GM12864 (cell line): ENCODE data around the gene CHTF18.

Source experiments
- DNase-seq: peaks from one replicate; pipeline ENCODE4 v3.0.0-alpha.2; 2011; ENCODE audit warnings: low read depth
- H3K4me3 ChIP-seq: 2 replicates; pipeline ENCODE4 v1.5.1; 2011; ENCODE audit warnings: mild to moderate bottlenecking, low read depth, low read length, control low read depth
- TF ChIP-seq, protein P1 (sequence below): IDR thresholded peaks from 2 replicates; pipeline ENCODE4 v1.5.1; 2011; ENCODE audit warnings: low read depth, mild to moderate bottlenecking, moderate library complexity, low read length, control low read depth, inconsistent platforms; ENCODE audit errors: missing control alignments

The CHTF18 gene

DNA sequence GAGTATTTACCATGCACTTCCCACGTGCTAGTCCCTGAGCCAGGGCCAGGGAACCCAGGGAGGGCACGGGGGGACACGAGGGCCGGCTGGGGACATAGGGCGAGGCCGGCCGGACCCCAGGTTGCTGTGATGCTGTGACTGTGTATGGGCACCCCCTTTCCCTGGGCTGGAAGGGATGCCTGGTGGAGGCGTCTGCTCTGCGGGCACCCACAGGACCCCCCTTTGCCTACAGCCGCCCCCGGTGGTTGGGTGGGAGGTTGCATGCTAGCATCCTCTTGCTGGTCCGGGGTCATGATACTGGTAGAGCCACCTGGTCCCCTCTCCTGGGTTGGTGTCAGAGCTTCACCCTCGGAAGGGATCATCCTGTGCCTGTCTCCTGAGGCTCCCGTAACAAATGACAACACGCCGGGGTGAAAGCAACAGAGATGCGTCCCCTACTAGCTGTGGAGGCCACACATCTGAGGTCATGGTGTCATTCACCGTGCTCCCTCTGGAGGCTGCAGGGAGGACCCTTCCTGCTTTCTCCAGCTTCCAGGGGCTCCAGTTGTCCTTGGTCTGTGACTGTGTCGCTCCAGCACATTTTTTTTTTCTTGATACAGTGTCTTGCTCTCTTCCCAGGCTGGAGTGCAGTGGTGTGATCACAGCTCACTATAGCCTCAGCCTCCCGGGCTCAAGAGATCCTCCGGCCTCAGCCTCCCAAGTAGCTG is 44.5 kb upstream of the CHTF18 start:
- TF ChIP-seq, protein P1, sequence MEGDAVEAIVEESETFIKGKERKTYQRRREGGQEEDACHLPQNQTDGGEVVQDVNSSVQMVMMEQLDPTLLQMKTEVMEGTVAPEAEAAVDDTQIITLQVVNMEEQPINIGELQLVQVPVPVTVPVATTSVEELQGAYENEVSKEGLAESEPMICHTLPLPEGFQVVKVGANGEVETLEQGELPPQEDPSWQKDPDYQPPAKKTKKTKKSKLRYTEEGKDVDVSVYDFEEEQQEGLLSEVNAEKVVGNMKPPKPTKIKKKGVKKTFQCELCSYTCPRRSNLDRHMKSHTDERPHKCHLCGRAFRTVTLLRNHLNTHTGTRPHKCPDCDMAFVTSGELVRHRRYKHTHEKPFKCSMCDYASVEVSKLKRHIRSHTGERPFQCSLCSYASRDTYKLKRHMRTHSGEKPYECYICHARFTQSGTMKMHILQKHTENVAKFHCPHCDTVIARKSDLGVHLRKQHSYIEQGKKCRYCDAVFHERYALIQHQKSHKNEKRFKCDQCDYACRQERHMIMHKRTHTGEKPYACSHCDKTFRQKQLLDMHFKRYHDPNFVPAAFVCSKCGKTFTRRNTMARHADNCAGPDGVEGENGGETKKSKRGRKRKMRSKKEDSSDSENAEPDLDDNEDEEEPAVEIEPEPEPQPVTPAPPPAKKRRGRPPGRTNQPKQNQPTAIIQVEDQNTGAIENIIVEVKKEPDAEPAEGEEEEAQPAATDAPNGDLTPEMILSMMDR = no peak
- DNase-seq = no peak

DNA sequence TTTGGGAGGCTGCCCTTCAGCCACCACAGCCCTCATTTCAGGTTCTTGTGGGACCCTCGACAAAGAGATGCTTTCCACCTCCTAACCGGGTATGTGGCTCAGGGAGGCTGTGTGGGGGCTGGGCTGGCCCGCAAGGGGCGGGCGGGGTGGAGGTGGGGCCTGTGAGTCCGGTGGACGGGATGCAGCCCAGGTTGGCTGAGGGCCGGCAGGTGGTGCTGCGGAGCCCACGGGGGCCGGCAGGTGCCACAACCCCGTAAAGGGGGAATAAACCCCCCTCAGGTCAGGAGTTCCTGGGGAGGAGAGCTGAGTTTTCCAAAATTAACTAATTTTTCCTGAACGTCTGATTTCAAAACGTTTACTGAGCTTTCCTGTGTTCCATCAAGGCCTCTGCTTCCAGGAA is 42.7 kb upstream of the CHTF18 start:
- DNase-seq = no peak
- no peak overlapping the region for H3K4me3 ChIP-seq
- TF ChIP-seq, protein P1 = peak; percentile 52

More for the DNA sequence above, 44.5 kb upstream of the CHTF18 start:
- no peak overlapping the region for H3K4me3 ChIP-seq

DNA sequence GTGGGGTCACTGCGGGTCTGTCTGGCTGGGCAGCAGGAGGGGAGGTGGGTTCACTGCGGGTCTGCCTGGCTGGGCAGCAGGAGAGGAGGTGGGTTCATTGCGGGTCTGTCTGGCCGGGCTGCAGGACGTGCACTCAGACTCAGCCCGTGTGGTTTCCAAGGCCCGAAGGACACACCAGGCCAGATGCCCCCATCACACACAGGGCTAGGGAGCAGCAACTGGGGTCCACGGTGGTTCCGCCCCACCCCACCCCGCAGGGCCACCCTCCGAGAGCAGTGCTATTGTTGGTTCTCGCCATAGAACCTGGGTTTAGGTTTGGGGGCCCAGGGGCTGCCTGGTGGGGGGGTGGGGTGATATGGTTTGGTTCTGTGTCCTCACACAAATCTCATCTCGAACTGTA is 41.8 kb upstream of the CHTF18 start:
- no peak overlapping the region for H3K4me3 ChIP-seq
- no peak for DNase-seq
- TF ChIP-seq, protein P1 = no peak

DNA sequence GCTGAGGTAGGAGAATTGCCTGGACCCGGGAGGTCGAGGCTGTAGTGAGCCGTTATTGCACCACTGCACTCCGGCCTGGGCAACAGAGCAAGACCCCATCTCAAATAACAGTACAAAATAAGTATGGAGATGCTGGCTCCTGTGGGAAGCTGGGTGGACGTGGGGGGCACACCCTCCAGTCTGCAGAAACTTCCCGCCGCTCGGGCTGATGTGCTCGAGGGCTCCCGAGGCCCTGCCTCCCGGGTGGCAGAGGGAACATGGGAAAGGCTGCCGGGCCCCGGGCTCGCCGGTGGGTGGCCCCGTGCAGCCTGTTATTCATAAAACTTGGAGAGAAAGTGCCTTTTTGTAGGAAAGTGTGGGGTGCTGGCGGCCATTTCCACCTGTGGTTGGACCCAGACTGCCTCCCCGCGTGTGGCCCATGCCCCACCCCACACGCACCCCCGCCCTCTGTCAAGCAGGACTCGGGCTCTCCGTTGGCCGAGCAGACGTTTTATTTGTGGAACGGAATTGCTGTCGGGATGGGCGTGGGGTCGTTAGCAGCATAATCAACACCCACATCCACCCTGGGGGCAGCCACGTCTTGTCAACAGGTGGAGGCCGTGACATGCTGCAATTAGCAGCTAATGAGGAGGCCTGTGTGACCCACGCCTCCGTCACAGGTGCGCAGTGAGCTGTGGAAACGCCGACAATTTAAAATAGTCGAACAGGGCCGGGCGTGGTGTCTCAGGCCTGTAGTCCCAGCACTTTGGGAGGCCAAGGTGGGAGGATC is 40.3 kb upstream of the CHTF18 start:
- no peak for DNase-seq
- TF ChIP-seq, protein P1 = no peak
- H3K4me3 ChIP-seq = no peak overlapping the region

DNA sequence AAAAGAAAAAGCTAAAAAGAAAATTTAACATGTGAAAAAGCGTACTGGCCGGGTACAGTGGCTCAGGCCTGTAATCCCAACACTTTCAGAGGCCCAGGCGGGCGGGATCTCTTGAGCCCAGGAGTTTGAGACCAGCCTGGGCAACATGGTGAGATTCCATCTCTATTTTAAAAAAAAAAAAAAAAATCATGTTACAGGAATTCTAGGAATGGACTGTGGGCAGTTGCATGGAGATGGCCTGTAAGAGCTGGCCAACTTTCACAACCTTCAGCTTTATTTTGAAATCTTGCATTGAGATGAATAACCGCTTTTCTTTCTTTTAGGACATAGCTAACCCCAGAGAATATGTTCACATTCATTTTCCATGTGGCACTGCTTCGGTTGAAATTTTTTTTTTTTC is 39.4 kb upstream of the CHTF18 start:
- no peak for DNase-seq
- H3K4me3 ChIP-seq = no peak overlapping the region
- TF ChIP-seq, protein P1 = no peak

DNA sequence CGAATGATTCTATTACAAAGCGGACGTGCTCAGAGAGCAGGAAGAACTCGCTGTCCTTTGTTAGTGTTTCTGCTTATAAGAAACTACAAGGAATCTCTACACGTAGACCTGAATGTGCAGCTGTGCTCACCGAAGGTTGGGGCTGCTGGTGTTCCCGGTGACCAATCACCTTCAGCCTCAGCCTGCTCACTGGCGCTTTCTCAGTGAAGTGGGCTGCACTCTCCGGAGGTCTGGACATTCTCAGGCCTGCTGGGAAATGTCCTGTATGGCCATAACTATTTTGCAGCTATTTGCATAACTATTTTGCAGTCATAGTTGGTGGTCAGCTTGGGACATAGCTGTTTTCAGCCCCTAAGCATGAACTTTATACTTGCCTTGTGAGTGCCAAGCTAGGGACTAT is 37.9 kb upstream of the CHTF18 start:
- no peak for DNase-seq
- TF ChIP-seq, protein P1 = no peak
- H3K4me3 ChIP-seq = no peak overlapping the region
